ENCODE results near the gene DIRAS1. TPM values are rescaled to one million over a fixed set of nuclear protein-coding genes. Genes with fewer than 3 reads are reported as not detected.
A peak's percentile ranks its signal among the peaks of the same experiment; 100 is the strongest.

DIRAS1 gene
- total and polyA plus RNA-seq, 2 donors (not counting 3 experiments of a cell fraction or from before 2014, with no cell fraction given): 0.09 to 0.17 TPM

DNA sequence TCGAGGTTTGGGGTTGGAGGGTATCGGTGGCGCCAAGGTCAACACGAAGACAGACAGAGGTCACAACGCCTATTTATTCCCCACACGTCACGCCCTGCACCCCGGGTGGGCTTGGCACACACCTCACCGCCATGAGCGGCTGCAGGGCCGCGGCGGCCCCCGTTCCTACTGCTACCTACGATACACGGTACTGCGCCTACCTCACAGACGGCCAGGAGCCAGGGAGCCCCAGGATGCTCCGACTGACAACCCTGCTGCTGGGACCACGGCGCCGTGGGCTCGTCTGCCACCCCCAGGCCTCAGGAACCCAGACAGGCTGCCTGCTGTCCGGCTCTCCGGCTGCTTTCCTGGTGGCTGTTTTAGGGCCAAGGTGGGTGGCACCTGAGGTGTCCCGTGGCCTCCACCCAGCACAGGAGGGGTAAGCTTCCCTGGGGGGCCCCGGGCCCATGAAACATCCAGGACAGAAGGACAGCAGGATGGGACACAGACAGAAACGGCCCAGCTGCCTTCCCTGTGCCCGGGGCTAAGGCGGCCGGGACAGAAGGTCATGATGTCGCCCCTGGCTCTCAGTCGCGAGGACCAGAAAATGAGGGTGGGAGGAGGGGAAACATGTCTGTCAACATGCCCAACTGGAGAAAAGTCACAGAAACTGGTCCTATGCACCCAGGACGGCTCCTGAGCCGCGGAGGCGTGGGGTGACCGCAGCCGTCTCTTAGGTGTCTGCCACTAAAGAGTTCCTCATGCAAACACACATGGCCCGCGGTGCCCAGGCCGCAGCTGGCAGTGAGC, 33.7 kb upstream of the DIRAS1 start:
- Histone ChIP-seq H3K4me2 (ENCODE audit: insufficient read depth, low read length) (no peak overlapping the region), H3K27ac (ENCODE audit: insufficient read depth, low read depth, low read length) (no peak overlapping the region), H3K9me3 (replicated peaks; ENCODE audit: control insufficient read depth, insufficient read depth, low read length) (no peaks in the 10 kb centered on the region), H4K20me1 (replicated peaks; ENCODE audit: control insufficient read depth, extremely low read depth, insufficient read depth, low read length) (no peaks in the 10 kb centered on the region), H3K36me3 (ENCODE audit: control insufficient read depth in 2 of 2, extremely low read depth in 1 of 2, insufficient read depth in 2 of 2, low read length in 2 of 2) (peaks cover 8 to 25% of the 10 kb centered on the region in 2 experiments), H3K4me3 (replicated peaks in 1 of 3; ENCODE audit: insufficient read depth in 1 of 3, low read depth in 1 of 3, low read length in 3 of 3) (no peak overlapping the region), H3K9ac (replicated peaks; ENCODE audit: extremely low read depth, insufficient read depth, low read length) (no peak overlapping the region), H3K79me2 (ENCODE audit: control insufficient read depth, insufficient read depth, low read length) (no peaks in the 10 kb centered on the region), H3K9me1 (replicated peaks; ENCODE audit: control insufficient read depth, extremely low read depth, insufficient read depth, low read length) (no peaks in the 10 kb centered on the region), H3K27me3 (ENCODE audit: control insufficient read depth in 2 of 2, insufficient read depth in 2 of 2, low read length in 2 of 2) (no peaks in the 10 kb centered on the region), H2AFZ (ENCODE audit: low read depth, low read length) (no peak overlapping the region), H3K4me1 (ENCODE audit: control insufficient read depth, extremely low read depth, insufficient read depth, low read length) (no peaks in the 10 kb centered on the region)
- ChIA-PET POLR2A (no interaction called here), CTCF (interaction anchor here (2.1 kb wide), 1 partner anchor 107 kb away, joined by 6 read pairs; no protein-coding TSS in a partner anchor)
- BruUV-seq (replicated peaks): TSS peak; percentile 46
- no peak for DNase-seq (ENCODE audit: low read depth, low spot score)
- TF ChIP-seq MYC (IDR thresholded peaks at IDR 0.05; ENCODE audit: low read depth, low read length) (no peak), POLR2AphosphoS5 (IDR thresholded peaks at IDR 0.05; ENCODE audit: insufficient read depth, low read depth, low read length) (no peak), EZH2 (IDR thresholded peaks at IDR 0.05; ENCODE audit: borderline replicate concordance, low read depth, low read length, severe bottlenecking) (no peak), POLR2A (IDR thresholded peaks at IDR 0.05; ENCODE audit: low read depth, low read length) (no peak), GATA2 (IDR thresholded peaks at IDR 0.05; ENCODE audit: insufficient read depth, insufficient read length, low read depth, low read length) (no peak), JUN (IDR thresholded peaks at IDR 0.05; ENCODE audit: borderline replicate concordance, insufficient read depth, insufficient read length, low read depth) (no peak), FOS (IDR thresholded peaks at IDR 0.05; ENCODE audit: borderline replicate concordance, insufficient read depth, low read length) (no peak)
- TF ChIP-seq, protein P1, sequence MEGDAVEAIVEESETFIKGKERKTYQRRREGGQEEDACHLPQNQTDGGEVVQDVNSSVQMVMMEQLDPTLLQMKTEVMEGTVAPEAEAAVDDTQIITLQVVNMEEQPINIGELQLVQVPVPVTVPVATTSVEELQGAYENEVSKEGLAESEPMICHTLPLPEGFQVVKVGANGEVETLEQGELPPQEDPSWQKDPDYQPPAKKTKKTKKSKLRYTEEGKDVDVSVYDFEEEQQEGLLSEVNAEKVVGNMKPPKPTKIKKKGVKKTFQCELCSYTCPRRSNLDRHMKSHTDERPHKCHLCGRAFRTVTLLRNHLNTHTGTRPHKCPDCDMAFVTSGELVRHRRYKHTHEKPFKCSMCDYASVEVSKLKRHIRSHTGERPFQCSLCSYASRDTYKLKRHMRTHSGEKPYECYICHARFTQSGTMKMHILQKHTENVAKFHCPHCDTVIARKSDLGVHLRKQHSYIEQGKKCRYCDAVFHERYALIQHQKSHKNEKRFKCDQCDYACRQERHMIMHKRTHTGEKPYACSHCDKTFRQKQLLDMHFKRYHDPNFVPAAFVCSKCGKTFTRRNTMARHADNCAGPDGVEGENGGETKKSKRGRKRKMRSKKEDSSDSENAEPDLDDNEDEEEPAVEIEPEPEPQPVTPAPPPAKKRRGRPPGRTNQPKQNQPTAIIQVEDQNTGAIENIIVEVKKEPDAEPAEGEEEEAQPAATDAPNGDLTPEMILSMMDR (IDR thresholded peaks at IDR 0.05; ENCODE audit: extremely low read depth in 1 of 2, insufficient read depth in 1 of 2, low read depth in 1 of 2, low read length in 2 of 2): no peak
- TF ChIP-seq, protein P2, sequence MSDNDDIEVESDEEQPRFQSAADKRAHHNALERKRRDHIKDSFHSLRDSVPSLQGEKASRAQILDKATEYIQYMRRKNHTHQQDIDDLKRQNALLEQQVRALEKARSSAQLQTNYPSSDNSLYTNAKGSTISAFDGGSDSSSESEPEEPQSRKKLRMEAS (IDR thresholded peaks at IDR 0.05; ENCODE audit: insufficient read depth, insufficient read length): no peak
- no peak for FAIRE-seq
- intact Hi-C loops (cut with micrococcal nuclease) (no loop called here), dilution Hi-C loops (cut with MboI; ENCODE audit: extremely low pct_ligation_motif_present, low sequenced_read_pairs) (loop anchor here (10.0 kb wide), 1 partner anchor 60 kb away; no protein-coding TSS in a partner anchor)
